Measurements from ENCODE around the gene GDPD4. TPM values are rescaled to one million over a fixed set of nuclear protein-coding genes. Genes with fewer than 3 reads are reported as not detected.

GDPD4 gene
- total and polyA plus RNA-seq, 2 of the 4 experiments (the other 2 are of a cell fraction), result not detected

- no peaks in the 10 kb centered on the region for H3K4me1 ChIP-seq (ENCODE audit: control insufficient read depth, insufficient read depth, low read length)
- H3K9ac ChIP-seq (ENCODE audit: low read depth, low read length), result no peak overlapping the region
- no peaks in the 10 kb centered on the region for H3K36me3 ChIP-seq (ENCODE audit: control insufficient read depth, insufficient read depth, low read length)
- H3K4ac ChIP-seq (ENCODE audit: low read depth, low read length), result no peak overlapping the region
- no TSS peak for BruUV-seq (replicated peaks)
- H2BK20ac ChIP-seq (ENCODE audit: low read depth, low read length), result no peak overlapping the region
- POLR2A ChIA-PET (ENCODE audit: unreplicated experiment), result no interaction called here
- H3K9me3 ChIP-seq (ENCODE audit: control insufficient read depth, insufficient read depth, low read length), result no peaks in the 10 kb centered on the region
- no peak overlapping the region for H4K5ac ChIP-seq (ENCODE audit: low read depth, low read length)
- H3K9me1 ChIP-seq (ENCODE audit: insufficient read depth, low read length), result no peaks in the 10 kb centered on the region
- no peak overlapping the region for H2BK15ac ChIP-seq (ENCODE audit: low read depth, low read length)
- dilution Hi-C loops (cut with HindIII; ENCODE audit: low sequenced_read_pairs, unreplicated experiment), result no loop called here
- H3K56ac ChIP-seq (ENCODE audit: extremely low read depth, insufficient read depth, low read length), result no peak overlapping the region
- H3K23ac ChIP-seq (ENCODE audit: low read depth, low read length), result no peak overlapping the region
- no peak for ATAC-seq (ENCODE audit: low read depth)
- intact Hi-C loops (cut with micrococcal nuclease), result no loop called here
- H3K4me2 ChIP-seq (ENCODE audit: low read depth, low read length), result no peak overlapping the region
- 75% methylated on average over 5 of the region's 10 CpGs; no CpG with 5 or more reads in 1 of the 2 experiments for WGBS, 2 experiments (ENCODE audit: extremely low coverage in 2 of 2, insufficient read length in 1 of 2)
- H3K27ac ChIP-seq (ENCODE audit: insufficient read depth, low read length), result no peak overlapping the region
- no peak overlapping the region for H3K4me3 ChIP-seq (ENCODE audit: insufficient read depth, low read depth, low read length)
- H4K91ac ChIP-seq (ENCODE audit: insufficient read depth, low read depth, low read length), result no peak overlapping the region
- H3K18ac ChIP-seq (ENCODE audit: low read depth, low read length), result no peak overlapping the region
- no peak overlapping the region for H2BK5ac ChIP-seq (ENCODE audit: low read depth, low read length, poor library complexity, severe bottlenecking)
- H4K20me1 ChIP-seq (ENCODE audit: insufficient read depth, low read length), result no peaks in the 10 kb centered on the region
- H2BK120ac ChIP-seq (ENCODE audit: low read depth, low read length), result no peak overlapping the region
- TF ChIP-seq CTCF (conservative IDR thresholded peaks at IDR 0.05; ENCODE audit: low read depth, low read length) (no peak), RCOR1 (IDR thresholded peaks at IDR 0.05; ENCODE audit: insufficient replicate concordance, low read length) (no peak), RFX5 (IDR thresholded peaks at IDR 0.05; ENCODE audit: low read depth, low read length) (no peak), CEBPB (IDR thresholded peaks at IDR 0.05; ENCODE audit: low read depth, low read length) (no peak), MAFK (IDR thresholded peaks at IDR 0.05; ENCODE audit: low read depth, low read length) (no peak), RAD21 (IDR thresholded peaks at IDR 0.05; ENCODE audit: low read length) (no peak), FOS (IDR thresholded peaks at IDR 0.05; ENCODE audit: low read depth, low read length) (no peak), USF2 (IDR thresholded peaks at IDR 0.05; ENCODE audit: low read depth, low read length) (no peak), CHD1 (IDR thresholded peaks at IDR 0.05; ENCODE audit: low read depth, low read length) (no peak), NFE2L2 (IDR thresholded peaks at IDR 0.05; ENCODE audit: low read depth, low read length) (no peak), MAZ (IDR thresholded peaks at IDR 0.05; ENCODE audit: borderline replicate concordance, low read depth, low read length) (no peak)
- H2AK9ac ChIP-seq (replicated peaks; ENCODE audit: low read depth, low read length, poor library complexity), result no peak overlapping the region
- no peaks in the 10 kb centered on the region for H3K79me1 ChIP-seq (ENCODE audit: low read depth in 1 of 2, low read length in 2 of 2)
- H3K27me3 ChIP-seq (ENCODE audit: control insufficient read depth, insufficient read depth, low read length), result peaks cover 13% of the 10 kb centered on the region
- no peak overlapping the region for H3K14ac ChIP-seq (replicated peaks; ENCODE audit: low read depth, low read length)
- in situ Hi-C loops (cut with MboI; ENCODE audit: low sequenced_read_pairs), result no loop called here
- no peak overlapping the region for H4K8ac ChIP-seq (ENCODE audit: low read depth in 2 of 2, low read length in 2 of 2)
- no peak overlapping the region for H2AK5ac ChIP-seq (ENCODE audit: low read depth, low read length)
- no peak overlapping the region for H2AFZ ChIP-seq (replicated peaks; ENCODE audit: low read length, poor library complexity)
- CTCF ChIA-PET, result interaction anchor here (1.0 kb wide), 1 partner anchor 12 kb away, joined by 3 read pairs; no protein-coding TSS in a partner anchor
- DNase-seq, result no peak
Measured at GRCh38 chr11:77207019-77207485, 94.4 kb downstream of the GDPD4 start.
